GM12878 (cell line): ENCODE measurements around the gene EPB41L2. TPM values are rescaled to one million over a fixed set of nuclear protein-coding genes. Genes with fewer than 3 reads are reported as not detected.

Experiments used
- ATAC-seq: fragments of 200-7000 bp; cut with Tn5 transposase; 3 replicates; pipeline ENCODE4 v1.9.1; 2020; ENCODE audit warnings: mild to moderate bottlenecking, moderate library complexity
- BruUV-seq: library from RNA; stranded (reverse); fragments of 400-500 nt; replicated peaks from 2 replicates; lab custom pipeline; 2021; lab: Mats Ljungman, UMichigan
- CTCF ChIA-PET: fragments of 300-600 bp; sonication (Branson Sonifier 250); formaldehyde crosslinking; extraction: SDS; loops from one replicate; lab custom pipeline; 2021; ENCODE audit warnings: inconsistent platforms; lab: Yijun Ruan, JAX
- POLR2A ChIA-PET: fragments of 350-600 bp; formaldehyde crosslinking; extraction: SDS; loops from one replicate; lab custom pipeline; 2021; ENCODE audit warnings: inconsistent platforms; lab: Charles Lee
- RAD21 ChIA-PET: fragments of 300-600 bp; sonication (Branson Sonifier 250); formaldehyde crosslinking; loops from one replicate; lab custom pipeline; 2023; ENCODE audit warnings: antibody characterized with exemption; ENCODE audit not compliant: unreplicated experiment; lab: Charles Lee
- SMC1A ChIA-PET: fragments of 300-600 bp; sonication (Branson Sonifier 250); formaldehyde crosslinking; loops from one replicate; lab custom pipeline; 2023; ENCODE audit not compliant: unreplicated experiment, uncharacterized antibody; lab: Charles Lee
- DNase-seq: peaks from one replicate; pipeline ENCODE4 v3.0.0-alpha.2; 2011; ENCODE audit warnings: low read depth, low spot score
- FAIRE-seq: peaks from 3 replicates; lab custom pipeline; 2011; peaks lifted over from hg19 to GRCh38; lab: Jason Lieb, UNC
- H2AFZ ChIP-seq: 2 replicates; pipeline ENCODE4 v1.6.0; 2011; ENCODE audit warnings: low read depth, low read length, control low read depth; ENCODE audit not compliant: control insufficient read depth
- H3K27ac ChIP-seq: 2 replicates; pipeline ENCODE4 v1.5.1; 2011; ENCODE audit warnings: control low read depth; ENCODE audit not compliant: control insufficient read depth, insufficient read depth
- H3K27me3 ChIP-seq, 2 experiments: replicated peaks in 1 of 2; 2 replicates each; pipeline versions ENCODE4 v1.6.0 to v1.6.1; 2011; ENCODE audit warnings: low read length in 1 of 2; ENCODE audit not compliant: control insufficient read depth in 2 of 2, insufficient read depth in 2 of 2
- H3K36me3 ChIP-seq, 2 experiments: 2 replicates each; pipeline ENCODE4 v1.5.1; 2011; ENCODE audit warnings: low read length in 1 of 2; ENCODE audit not compliant: control insufficient read depth in 2 of 2, insufficient read depth in 2 of 2
- H3K4me1 ChIP-seq: 2 replicates; pipeline ENCODE4 v1.6.1; 2011; ENCODE audit warnings: mild to moderate bottlenecking, low read length, moderate library complexity, mixed read lengths; ENCODE audit not compliant: control insufficient read depth, insufficient read depth
- H3K4me2 ChIP-seq: 2 replicates; pipeline ENCODE4 v1.6.0; 2011; ENCODE audit warnings: control low read depth; ENCODE audit not compliant: control insufficient read depth, insufficient read depth
- H3K4me3 ChIP-seq: fragments of 200-600 bp; sonication (generic); 2 replicates; pipeline ENCODE4 v1.5.1; 2016
- H3K79me2 ChIP-seq: 2 replicates; pipeline ENCODE4 v1.6.0; 2011; ENCODE audit warnings: low read length; ENCODE audit not compliant: control insufficient read depth, insufficient read depth
- H3K9ac ChIP-seq: 2 replicates; pipeline ENCODE4 v1.8.0; 2011; ENCODE audit warnings: low read length, control low read depth, mixed read lengths; ENCODE audit not compliant: control insufficient read depth, insufficient read depth
- H3K9me3 ChIP-seq: replicated peaks from 3 replicates; pipeline ENCODE4 v1.5.1; 2011; ENCODE audit warnings: mild to moderate bottlenecking, low read length; ENCODE audit not compliant: control insufficient read depth, insufficient read depth
- H4K20me1 ChIP-seq: 2 replicates; pipeline ENCODE4 v1.6.0; 2011; ENCODE audit not compliant: control insufficient read depth, insufficient read depth
- CBFB ChIP-seq: IDR thresholded peaks from 2 replicates; pipeline ENCODE4 v1.6.1; 2016; ENCODE audit warnings: antibody characterized with exemption, low read depth
- CREB1 ChIP-seq: IDR thresholded peaks from 2 replicates; pipeline ENCODE4 v1.6.1; 2012; ENCODE audit warnings: low read depth, mild to moderate bottlenecking, inconsistent platforms
- CREM ChIP-seq: IDR thresholded peaks from 2 replicates; pipeline ENCODE4 v1.6.1; 2014; ENCODE audit warnings: antibody characterized with exemption, low read depth
- ETV6 ChIP-seq, 2 experiments: fragments of 450-650 bp in 1 of 2; IDR thresholded peaks in 1 of 2; conservative IDR thresholded peaks in 1 of 2; 2 replicates each; pipeline ENCODE4 v1.6.1; 2014; ENCODE audit warnings: antibody characterized with exemption in 1 of 2, borderline replicate concordance in 1 of 2, low read depth in 1 of 2, mild to moderate bottlenecking in 1 of 2, moderate library complexity in 1 of 2
- HSF1 ChIP-seq: fragments of 150-350 bp; IDR thresholded peaks from 2 replicates; pipeline ENCODE4 v1.6.1; 2014; ENCODE audit warnings: mild to moderate bottlenecking, low read depth, low read length
- NR2C1 ChIP-seq: fragments of 450-650 bp; IDR thresholded peaks from 2 replicates; pipeline ENCODE4 v1.6.1; 2017; ENCODE audit warnings: antibody characterized with exemption, mild to moderate bottlenecking, moderate library complexity
- POU2F2 ChIP-seq: IDR thresholded peaks from 3 replicates; pipeline ENCODE4 v1.6.1; 2011; ENCODE audit warnings: low read depth, mild to moderate bottlenecking, low read length, borderline replicate concordance
- SUPT20H ChIP-seq: IDR thresholded peaks from 2 replicates; pipeline ENCODE4 v1.6.1; 2011; ENCODE audit warnings: low read depth, mild to moderate bottlenecking, low read length, moderate library complexity, borderline replicate concordance; ENCODE audit not compliant: control insufficient read depth
- TCF7 ChIP-seq: IDR thresholded peaks from 2 replicates; pipeline ENCODE4 v1.6.1; 2014; ENCODE audit warnings: antibody characterized with exemption, borderline replicate concordance
- in situ Hi-C: fragments of 300-500 bp; cut with MboI; formaldehyde crosslinking; loops from 9 replicates; pipeline ENCODE4 v1.14.3; 2018; ENCODE audit warnings: mixed read lengths
- intact Hi-C: fragments of 100-400 bp; cut with micrococcal nuclease; formaldehyde crosslinking; loops from one replicate; pipeline ENCODE4 v1.14.2; 2022; ENCODE audit not compliant: unreplicated experiment
- polyA plus RNA-seq, 11 experiments: library from polyadenylated mRNA; depleted of rRNA in 4 of 11; unstranded in 6 of 11; stranded (reverse) in 5 of 11; fragments of >200 nt; fragmentation: Nextera tagmentation in 4 of 11; fragmentation: Illumina TruSeq in 1 of 11; extraction: Ambion mirVana in 4 of 11; extraction: Trizol in 1 of 11; gene quantifications; 1 replicate in 1 of 11; 2 replicates in 10 of 11; pipeline versions ENCODE4 v1.2.1 to v1.2.3, GENCODE V29; 2011 to 2016; ENCODE audit warnings: inconsistent platforms in 2 of 11, missing spikeins in 2 of 11, low read depth in 1 of 11
- total RNA-seq, 4 experiments: library from RNA; depleted of rRNA in 3 of 4; stranded (reverse); fragments of >200 nt in 3 of 4; fragmentation: Illumina TruSeq in 1 of 4; extraction: Trizol in 1 of 4; gene quantifications; 2 replicates each; pipeline versions ENCODE4 v1.2.1 to v1.2.3, GENCODE V29; 2013 to 2021
- TF ChIP-seq, protein P1 (sequence below): IDR thresholded peaks from 2 replicates; pipeline ENCODE4 v1.6.1; 2011; ENCODE audit warnings: low read depth, low read length, improper control_type of control experiment, borderline replicate concordance

EPB41L2 gene
- total and polyA plus RNA-seq, 10 of the 15 experiments (the other 5 are each of a cell fraction or from before 2014, with no cell fraction given), result 7.4 to 41.6 (median 19.0) TPM

DNA sequence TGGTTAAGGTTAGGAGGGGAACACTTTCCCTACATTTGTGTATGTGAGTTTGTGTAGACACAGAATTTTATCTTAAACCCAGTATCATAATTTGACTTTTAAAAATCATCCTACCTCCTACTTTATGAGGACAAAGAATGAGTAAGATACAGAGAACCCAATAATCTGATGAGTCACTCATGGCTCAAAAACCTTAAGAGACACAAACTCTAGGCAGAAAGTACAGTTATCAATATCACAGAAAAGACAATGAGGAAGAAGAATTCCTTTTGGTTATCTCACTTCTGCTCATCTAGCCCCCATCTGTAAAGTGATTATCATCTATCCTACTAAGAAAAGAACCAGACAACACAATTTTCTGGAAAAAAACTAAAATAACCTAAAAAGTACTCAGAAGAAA, 87.7 kb downstream of the EPB41L2 start:
- RAD21 ChIA-PET, result no interaction called here
- TF ChIP-seq NR2C1 (no peak), SUPT20H (no peak), TCF7 (no peak), ETV6 (conservative IDR thresholded peaks at IDR 0.05 in 1 of 2, IDR thresholded peaks at IDR 0.05 in 1 of 2; ENCODE audit: borderline replicate concordance in 1 of 2, low read depth in 1 of 2) (no peak), HSF1 (no peak), CREB1 (no peak), POU2F2 (no peak), CREM (no peak), CBFB (no peak)
- TF ChIP-seq, protein P1, sequence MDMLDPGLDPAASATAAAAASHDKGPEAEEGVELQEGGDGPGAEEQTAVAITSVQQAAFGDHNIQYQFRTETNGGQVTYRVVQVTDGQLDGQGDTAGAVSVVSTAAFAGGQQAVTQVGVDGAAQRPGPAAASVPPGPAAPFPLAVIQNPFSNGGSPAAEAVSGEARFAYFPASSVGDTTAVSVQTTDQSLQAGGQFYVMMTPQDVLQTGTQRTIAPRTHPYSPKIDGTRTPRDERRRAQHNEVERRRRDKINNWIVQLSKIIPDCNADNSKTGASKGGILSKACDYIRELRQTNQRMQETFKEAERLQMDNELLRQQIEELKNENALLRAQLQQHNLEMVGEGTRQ, result no peak
- H3K9me3 ChIP-seq, result no peaks in the 10 kb centered on the region
- CTCF ChIA-PET, result no interaction called here
- ATAC-seq (no peak), DNase-seq (no peak), FAIRE-seq (no peak)
- no peak overlapping the region for H3K4me2 ChIP-seq
- H2AFZ ChIP-seq, result no peak overlapping the region
- SMC1A ChIA-PET, result no interaction called here
- intact Hi-C loops (no loop called here), in situ Hi-C loops (no loop called here)
- POLR2A ChIA-PET, result no interaction called here
- BruUV-seq, result no TSS peak
- no peaks in the 10 kb centered on the region for H3K27me3 ChIP-seq
- no peaks in the 10 kb centered on the region for H3K36me3 ChIP-seq
- no peak overlapping the region for H3K4me3 ChIP-seq
- no peaks in the 10 kb centered on the region for H3K4me1 ChIP-seq
- no peak overlapping the region for H3K27ac ChIP-seq
- H3K79me2 ChIP-seq, result no peaks in the 10 kb centered on the region; the same call in 1 of the 2 replicates
- no peaks in the 10 kb centered on the region for H4K20me1 ChIP-seq
- no peak overlapping the region for H3K9ac ChIP-seq
